Ovary (tissue), 3 donors: ENCODE results near the gene CENPH.

Experiments used
- CTCF ChIP-seq, 3 donors: fragments of 450-650 bp in 2 of 3; fragments of 200-600 bp in 1 of 3; IDR thresholded peaks; one replicate each; pipeline versions ENCODE4 v1.5.1 to v1.8.0; 2016 to 2022; ENCODE audit warnings: antibody characterized with exemption in 3 of 3, mild to moderate bottlenecking in 1 of 3
- POLR2A ChIP-seq: fragments of 450-650 bp; IDR thresholded peaks from one replicate; pipeline ENCODE4 v1.6.1; 2017; ENCODE audit warnings: antibody characterized with exemption, mild to moderate bottlenecking, moderate library complexity
- donor health status: DM: no; HTN: no; CAD: no.

GRCh38 chr5:69156456-69156855 is 32.9 kb upstream of the CENPH start:
- TF ChIP-seq CTCF (IDR thresholded peaks at IDR 0.05) (no peak), POLR2A (no peak)
